ENCODE data around the gene MTG2.

DNA sequence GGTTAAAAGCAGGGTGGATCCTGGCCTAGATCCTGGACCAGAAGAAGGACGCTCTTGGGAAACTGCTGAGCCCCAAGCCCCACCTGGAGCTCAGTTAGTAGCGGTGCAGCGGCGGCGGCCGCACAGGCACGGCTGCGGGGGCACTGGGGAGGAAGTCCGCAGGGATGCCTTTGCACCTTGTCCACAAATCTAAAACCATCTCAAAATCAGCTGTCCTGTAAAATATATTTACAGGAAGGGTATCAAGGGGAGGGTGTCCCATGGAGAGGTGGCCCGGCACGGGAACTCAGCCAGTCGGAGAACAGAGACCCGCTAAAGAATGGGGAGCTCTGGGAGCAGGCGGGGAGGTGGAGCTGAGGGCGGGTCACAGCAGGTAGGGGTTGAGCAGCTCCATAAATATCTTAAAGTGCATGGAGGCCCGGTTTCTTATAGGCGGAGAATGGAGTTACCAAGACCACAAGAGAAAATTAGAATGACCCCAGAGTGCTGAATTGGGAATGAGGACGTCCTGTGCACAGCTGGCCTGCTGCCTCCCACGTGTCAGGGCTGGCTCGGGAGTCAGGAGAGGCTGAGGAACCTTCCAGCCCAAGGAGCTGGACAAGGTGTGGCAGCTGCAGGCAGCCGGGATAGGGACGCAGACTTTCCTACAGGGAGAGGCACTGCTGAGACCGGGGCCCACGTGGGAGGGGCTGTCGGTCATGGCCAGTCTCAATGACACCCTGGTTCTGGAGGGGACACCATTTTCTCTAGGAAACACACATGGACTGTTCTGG, 8.0 kb downstream of the MTG2 start:
- TF ChIP-seq CTCF (IDR thresholded peaks at IDR 0.05; ENCODE audit: poor library complexity, severe bottlenecking): no peak
- no peak for TF ChIP-seq POLR2AphosphoS5 (IDR thresholded peaks at IDR 0.05)
- TF ChIP-seq MXI1 (conservative IDR thresholded peaks at IDR 0.05; ENCODE audit: poor library complexity, severe bottlenecking): no peak
- TF ChIP-seq EZH2 (IDR thresholded peaks at IDR 0.05; ENCODE audit: borderline replicate concordance, insufficient read depth, low read length, poor library complexity, severe bottlenecking): no peak
- no peak for TF ChIP-seq SMC3 (conservative IDR thresholded peaks at IDR 0.05; ENCODE audit: poor library complexity)
- TF ChIP-seq, protein P1, sequence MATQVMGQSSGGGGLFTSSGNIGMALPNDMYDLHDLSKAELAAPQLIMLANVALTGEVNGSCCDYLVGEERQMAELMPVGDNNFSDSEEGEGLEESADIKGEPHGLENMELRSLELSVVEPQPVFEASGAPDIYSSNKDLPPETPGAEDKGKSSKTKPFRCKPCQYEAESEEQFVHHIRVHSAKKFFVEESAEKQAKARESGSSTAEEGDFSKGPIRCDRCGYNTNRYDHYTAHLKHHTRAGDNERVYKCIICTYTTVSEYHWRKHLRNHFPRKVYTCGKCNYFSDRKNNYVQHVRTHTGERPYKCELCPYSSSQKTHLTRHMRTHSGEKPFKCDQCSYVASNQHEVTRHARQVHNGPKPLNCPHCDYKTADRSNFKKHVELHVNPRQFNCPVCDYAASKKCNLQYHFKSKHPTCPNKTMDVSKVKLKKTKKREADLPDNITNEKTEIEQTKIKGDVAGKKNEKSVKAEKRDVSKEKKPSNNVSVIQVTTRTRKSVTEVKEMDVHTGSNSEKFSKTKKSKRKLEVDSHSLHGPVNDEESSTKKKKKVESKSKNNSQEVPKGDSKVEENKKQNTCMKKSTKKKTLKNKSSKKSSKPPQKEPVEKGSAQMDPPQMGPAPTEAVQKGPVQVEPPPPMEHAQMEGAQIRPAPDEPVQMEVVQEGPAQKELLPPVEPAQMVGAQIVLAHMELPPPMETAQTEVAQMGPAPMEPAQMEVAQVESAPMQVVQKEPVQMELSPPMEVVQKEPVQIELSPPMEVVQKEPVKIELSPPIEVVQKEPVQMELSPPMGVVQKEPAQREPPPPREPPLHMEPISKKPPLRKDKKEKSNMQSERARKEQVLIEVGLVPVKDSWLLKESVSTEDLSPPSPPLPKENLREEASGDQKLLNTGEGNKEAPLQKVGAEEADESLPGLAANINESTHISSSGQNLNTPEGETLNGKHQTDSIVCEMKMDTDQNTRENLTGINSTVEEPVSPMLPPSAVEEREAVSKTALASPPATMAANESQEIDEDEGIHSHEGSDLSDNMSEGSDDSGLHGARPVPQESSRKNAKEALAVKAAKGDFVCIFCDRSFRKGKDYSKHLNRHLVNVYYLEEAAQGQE (IDR thresholded peaks at IDR 0.05; ENCODE audit: borderline replicate concordance): no peak
- no peak for TF ChIP-seq RAD21 (conservative IDR thresholded peaks at IDR 0.05)
- TF ChIP-seq TAF1 (IDR thresholded peaks at IDR 0.05; ENCODE audit: low read depth): no peak
- no peak for TF ChIP-seq EP300 (conservative IDR thresholded peaks at IDR 0.05; ENCODE audit: poor library complexity, severe bottlenecking)

Data from neural cell (in vitro differentiated cells).